ENCODE measurements around the gene EMSY.

The EMSY gene

DNA sequence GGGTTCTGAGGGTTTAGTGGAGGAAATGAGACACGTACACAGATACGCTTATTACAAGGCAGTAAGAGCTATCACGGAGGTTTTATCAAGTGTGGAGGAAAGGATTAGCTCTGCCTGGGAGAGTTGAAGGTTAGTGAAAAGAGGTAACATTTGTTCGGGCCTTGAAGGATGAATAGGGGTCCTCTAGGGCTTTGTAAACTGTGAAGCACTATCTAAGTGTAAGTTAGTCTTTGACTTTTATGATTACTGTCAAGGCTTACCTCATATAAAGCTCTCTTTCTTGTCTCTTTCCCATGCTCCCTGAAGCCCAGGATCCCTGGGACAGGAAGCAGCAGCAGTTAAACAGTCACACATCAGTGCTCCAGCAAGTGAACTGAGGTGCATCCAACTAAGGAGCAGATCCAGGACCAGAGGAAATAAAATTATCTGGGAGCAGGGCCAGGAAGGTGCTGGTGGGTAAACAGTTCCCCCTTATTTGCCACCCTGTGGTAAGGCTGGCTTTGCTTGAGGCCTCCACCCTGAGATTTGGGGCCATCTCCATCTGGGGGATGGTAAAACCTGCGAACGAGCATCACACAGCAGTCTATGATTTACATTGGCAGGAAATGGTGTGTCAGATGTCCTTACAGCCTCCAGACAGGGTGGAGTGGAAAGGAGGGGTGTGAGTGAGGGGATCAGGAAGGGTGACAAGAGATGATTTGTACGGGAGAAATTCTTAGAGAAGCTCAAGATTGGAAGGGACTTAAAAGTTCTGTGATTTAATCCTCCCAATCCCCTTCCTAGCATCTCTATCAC is 36.5 kb upstream of the EMSY start:
- TF ChIP-seq, protein P1, sequence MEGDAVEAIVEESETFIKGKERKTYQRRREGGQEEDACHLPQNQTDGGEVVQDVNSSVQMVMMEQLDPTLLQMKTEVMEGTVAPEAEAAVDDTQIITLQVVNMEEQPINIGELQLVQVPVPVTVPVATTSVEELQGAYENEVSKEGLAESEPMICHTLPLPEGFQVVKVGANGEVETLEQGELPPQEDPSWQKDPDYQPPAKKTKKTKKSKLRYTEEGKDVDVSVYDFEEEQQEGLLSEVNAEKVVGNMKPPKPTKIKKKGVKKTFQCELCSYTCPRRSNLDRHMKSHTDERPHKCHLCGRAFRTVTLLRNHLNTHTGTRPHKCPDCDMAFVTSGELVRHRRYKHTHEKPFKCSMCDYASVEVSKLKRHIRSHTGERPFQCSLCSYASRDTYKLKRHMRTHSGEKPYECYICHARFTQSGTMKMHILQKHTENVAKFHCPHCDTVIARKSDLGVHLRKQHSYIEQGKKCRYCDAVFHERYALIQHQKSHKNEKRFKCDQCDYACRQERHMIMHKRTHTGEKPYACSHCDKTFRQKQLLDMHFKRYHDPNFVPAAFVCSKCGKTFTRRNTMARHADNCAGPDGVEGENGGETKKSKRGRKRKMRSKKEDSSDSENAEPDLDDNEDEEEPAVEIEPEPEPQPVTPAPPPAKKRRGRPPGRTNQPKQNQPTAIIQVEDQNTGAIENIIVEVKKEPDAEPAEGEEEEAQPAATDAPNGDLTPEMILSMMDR (conservative IDR thresholded peaks at IDR 0.05; ENCODE audit: control insufficient read depth, insufficient read depth, low read depth, low read length): no peak
- no peak overlapping the region for H3K4me3 ChIP-seq (ENCODE audit: control insufficient read depth, low read depth, low read length)
- DNase-seq (ENCODE audit: low read depth): no peak

GRCh38 chr11:76410851-76411357 is 33.9 kb upstream of the EMSY start:
- DNase-seq (ENCODE audit: low read depth): peak; percentile 36
- H3K4me3 ChIP-seq (ENCODE audit: control insufficient read depth, low read depth, low read length): no peak overlapping the region
- TF ChIP-seq, protein P1 (conservative IDR thresholded peaks at IDR 0.05; ENCODE audit: control insufficient read depth, insufficient read depth, low read depth, low read length): no peak

DNA sequence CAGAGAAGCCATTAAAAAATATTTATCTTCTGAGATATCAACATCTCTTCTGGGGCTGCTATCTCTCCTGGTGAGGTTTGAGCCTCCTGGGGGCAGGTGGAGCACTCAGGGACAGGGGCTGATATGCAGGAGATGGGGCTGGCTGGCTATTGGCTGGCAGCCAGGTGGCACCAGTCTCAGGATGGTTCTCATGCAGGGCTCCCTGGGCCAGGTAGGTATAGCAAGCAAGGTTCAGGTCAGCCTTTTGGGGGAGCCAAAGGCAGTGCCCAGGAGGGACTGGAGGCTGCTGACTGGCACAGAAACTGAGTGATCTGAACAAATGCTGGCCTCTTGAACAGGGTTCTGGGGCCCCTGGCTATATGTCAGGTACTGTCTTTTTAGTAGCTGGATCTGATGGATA is 29.7 kb upstream of the EMSY start:
- DNase-seq (ENCODE audit: low read depth): no peak
- no peak overlapping the region for H3K4me3 ChIP-seq (ENCODE audit: control insufficient read depth, low read depth, low read length)
- TF ChIP-seq, protein P1 (conservative IDR thresholded peaks at IDR 0.05; ENCODE audit: control insufficient read depth, insufficient read depth, low read depth, low read length): no peak

DNA sequence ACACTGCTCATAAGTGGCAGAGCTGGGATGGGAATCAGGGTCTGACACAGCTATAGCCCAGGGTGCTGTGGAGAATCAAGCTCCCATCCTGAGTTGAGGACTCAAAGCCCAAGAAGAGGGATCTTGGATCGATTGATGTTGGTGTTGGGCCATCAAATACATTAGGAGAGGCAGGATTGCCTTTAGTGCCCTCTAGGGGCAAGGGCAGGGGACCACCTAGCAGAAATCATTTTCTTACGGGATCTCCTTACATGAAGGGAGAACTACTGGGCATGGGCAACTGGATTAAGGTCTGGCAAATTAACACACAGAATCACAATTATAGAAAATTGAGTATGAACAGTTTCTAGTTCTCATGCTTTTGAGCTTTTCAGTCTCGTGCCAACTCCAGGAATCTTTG is 24.9 kb upstream of the EMSY start:
- no peak overlapping the region for H3K4me3 ChIP-seq (ENCODE audit: control insufficient read depth, low read depth, low read length)
- TF ChIP-seq, protein P1 (conservative IDR thresholded peaks at IDR 0.05; ENCODE audit: control insufficient read depth, insufficient read depth, low read depth, low read length): peak; percentile 40
- peak; percentile 6 for DNase-seq (ENCODE audit: low read depth)

GRCh38 chr11:76424379-76424778 is 20.4 kb upstream of the EMSY start:
- no peak overlapping the region for H3K4me3 ChIP-seq (ENCODE audit: control insufficient read depth, low read depth, low read length)
- no peak for DNase-seq (ENCODE audit: low read depth)
- TF ChIP-seq, protein P1 (conservative IDR thresholded peaks at IDR 0.05; ENCODE audit: control insufficient read depth, insufficient read depth, low read depth, low read length): no peak

DNA sequence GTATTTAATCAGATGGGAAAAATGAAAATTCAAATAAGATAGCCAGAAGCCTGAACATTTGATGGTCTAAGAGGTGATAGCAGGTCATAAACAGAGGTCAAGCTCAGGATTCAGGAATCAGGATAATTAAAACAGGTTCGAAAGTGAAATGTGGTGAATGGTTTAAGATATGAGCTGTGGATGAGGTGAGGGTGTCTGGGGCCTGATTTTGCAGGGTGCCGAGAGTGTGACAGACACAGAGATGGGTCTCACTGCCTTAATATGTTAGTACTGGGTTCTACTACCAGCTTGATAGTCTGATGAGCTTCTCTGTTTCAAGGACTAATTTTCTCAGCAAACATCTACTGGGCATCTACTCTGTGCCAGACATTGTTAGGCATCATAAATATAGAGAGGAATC is 19.9 kb upstream of the EMSY start:
- TF ChIP-seq, protein P1 (conservative IDR thresholded peaks at IDR 0.05; ENCODE audit: control insufficient read depth, insufficient read depth, low read depth, low read length): no peak
- DNase-seq (ENCODE audit: low read depth): no peak
- H3K4me3 ChIP-seq (ENCODE audit: control insufficient read depth, low read depth, low read length): no peak overlapping the region

Measured in fibroblast of mammary gland (primary cell).